ENCODE results near the gene HCK. TPM values are rescaled to one million over a fixed set of nuclear protein-coding genes. Genes with fewer than 3 reads are reported as not detected.
A peak's percentile ranks its signal among the peaks of the same experiment; 100 is the strongest.

The HCK gene
- total RNA-seq, 8 experiments from 2014 or later: 0.11 to 73.4 (median 0.56) TPM

DNA sequence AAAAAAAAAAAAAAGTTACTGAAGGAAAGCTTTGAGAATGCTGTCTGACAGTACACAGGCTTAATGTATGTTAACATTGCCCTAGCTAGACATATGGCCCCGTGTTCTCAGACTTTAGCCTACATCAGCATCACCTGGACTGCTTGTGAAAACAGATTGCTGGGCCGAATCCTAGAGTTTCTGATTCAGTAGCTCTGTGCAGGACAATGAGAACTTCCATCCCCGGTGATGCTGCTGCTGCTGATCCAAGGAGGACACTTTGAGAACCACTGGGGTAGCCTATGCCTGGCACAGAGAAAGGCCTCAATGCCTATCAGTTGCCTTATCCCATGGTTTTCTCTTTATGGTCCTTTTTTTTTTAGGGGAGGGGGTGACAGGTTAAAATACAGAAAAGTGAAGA lies 1.6 kb downstream of the HCK start:
- in situ Hi-C loops (cut with MboI; ENCODE audit: low pct_unique_long_range_greater_than_20kb in 2 of 9, low sequenced_read_pairs in 9 of 9, unreplicated experiment in 9 of 9): loop anchor here in 1 of 9 experiments (25.0 kb wide), 1 partner anchor 91 kb away; the partner anchor contains the start of genes PDRG1 and XKR7
- 56 to 100% (median 86%) methylated on average over 1 to 3 of the region's 3 CpGs; no CpG with 5 or more reads in 3 of the 10 experiments for WGBS, 10 experiments
- no peak overlapping the region for H3K4me3 ChIP-seq
- no peak for ATAC-seq (replicated peaks in 6 of 8)
- H3K4me1 ChIP-seq (replicated peaks in 1 of 2): no peaks in the 10 kb centered on the region
- H3K27ac ChIP-seq: no peak overlapping the region

DNA sequence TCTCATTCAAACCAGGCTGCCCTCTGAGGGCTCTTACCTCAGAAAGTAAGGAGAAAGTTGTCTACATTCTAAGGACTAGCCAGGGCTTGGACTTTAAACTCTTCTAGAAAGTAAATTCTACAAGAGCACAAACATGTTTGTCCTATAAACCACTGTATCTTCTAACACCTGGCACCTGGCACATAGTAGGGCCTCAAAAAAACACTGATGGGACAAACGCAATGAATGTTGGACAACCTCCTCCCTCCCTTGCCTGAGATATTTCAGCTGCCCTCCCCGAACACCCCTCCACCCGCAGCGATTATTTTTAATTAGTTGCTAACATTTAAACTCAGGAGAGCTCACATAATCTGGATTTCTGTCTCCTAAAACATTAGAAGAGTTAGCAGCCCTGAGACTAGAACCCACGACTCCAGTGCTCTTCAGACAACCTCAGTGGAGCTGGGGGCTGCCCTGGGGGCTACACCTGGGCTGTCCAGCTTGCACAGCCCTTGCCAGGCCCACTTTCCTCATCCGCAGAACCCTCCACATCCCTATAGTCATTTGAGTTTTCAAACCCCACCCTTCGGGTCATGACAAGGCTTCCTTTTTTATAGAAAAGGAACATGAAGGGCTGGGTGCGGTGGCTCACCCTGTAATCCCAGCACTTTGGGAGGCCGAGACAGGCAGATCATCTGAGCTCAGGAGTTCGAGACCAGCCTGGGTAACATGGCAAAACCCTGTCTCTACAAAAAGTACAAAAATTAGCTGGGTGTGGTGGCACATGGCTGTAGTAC lies 4.9 kb downstream of the HCK start:
- no peak for ATAC-seq (replicated peaks in 6 of 8)
- in situ Hi-C loops (cut with MboI; ENCODE audit: low pct_unique_long_range_greater_than_20kb in 2 of 9, low sequenced_read_pairs in 9 of 9, unreplicated experiment in 9 of 9): loop anchor here in 1 of 9 experiments (25.0 kb wide), 1 partner anchor 95 kb away; the partner anchor contains the start of genes PDRG1 and XKR7
- 13 to 100% (median 71%) methylated on average over 1 to 6 of the region's 10 CpGs; no CpG with 5 or more reads in 2 of the 10 experiments for WGBS, 10 experiments
- Histone ChIP-seq H3K4me1 (replicated peaks in 1 of 2) (no peaks in the 10 kb centered on the region), H3K4me3 (no peak overlapping the region), H3K27ac (no peak overlapping the region)

DNA sequence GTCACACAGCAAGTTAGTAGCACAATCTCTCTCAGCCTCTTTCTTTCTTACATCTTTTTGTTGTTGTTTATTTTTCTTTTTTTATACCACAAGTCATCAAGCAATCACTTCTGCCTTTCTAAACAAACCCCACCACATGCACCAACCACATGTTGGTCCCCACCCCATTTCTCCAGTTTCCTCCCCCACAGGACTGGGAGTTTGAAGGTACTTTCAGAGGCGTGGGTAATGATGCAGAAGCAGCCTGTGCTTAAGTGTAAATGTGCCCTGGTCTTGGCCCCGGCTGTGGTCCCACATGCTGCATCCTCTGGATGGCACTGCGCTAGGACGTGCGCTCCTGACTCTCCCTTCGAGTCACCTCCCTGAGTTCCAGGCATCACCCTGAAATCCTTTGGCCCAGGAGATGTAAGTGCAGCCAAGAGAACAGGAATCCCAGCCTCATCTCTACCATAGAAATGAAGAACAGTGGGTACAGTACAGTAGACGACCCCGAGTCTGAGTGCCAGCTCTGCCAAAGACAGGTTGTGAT lies 5.7 kb downstream of the HCK start:
- Histone ChIP-seq H3K27ac (no peak overlapping the region), H3K4me1 (replicated peaks in 1 of 2) (no peaks in the 10 kb centered on the region), H3K4me3 (no peak overlapping the region)
- in situ Hi-C loops (cut with MboI; ENCODE audit: low pct_unique_long_range_greater_than_20kb in 2 of 9, low sequenced_read_pairs in 9 of 9, unreplicated experiment in 9 of 9): loop anchor here in 1 of 9 experiments (25.0 kb wide), 1 partner anchor 95 kb away; the partner anchor contains the start of genes PDRG1 and XKR7
- 40 to 100% (median 81%) methylated on average over 1 to 7 of the region's 8 CpGs; no CpG with 5 or more reads in 6 of the 10 experiments for WGBS, 10 experiments
- ATAC-seq (replicated peaks in 6 of 8): no peak

DNA sequence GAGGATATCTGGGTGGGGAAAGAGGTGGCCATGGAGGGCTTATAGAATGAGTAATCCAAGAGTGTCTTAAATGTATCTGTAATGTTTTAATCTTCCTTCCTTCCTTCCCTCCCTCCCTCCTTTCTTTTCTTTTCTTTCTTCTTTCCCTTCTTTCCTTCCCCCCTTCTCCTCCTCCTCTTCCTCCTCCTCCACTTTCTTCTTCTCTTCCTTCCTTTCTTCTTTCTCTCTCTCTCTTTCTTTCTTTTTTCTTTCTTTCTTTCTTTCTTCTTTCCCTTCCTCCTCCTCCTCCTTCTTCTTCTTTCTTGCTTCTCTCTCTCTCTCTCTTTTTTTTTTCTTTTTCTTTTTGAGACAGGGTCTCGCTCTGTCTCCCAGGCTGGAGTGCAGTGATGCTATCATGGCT lies 7.1 kb downstream of the HCK start:
- Histone ChIP-seq H3K27ac (no peak overlapping the region), H3K4me3 (no peak overlapping the region), H3K4me1 (replicated peaks in 1 of 2) (no peaks in the 10 kb centered on the region)
- WGBS, 10 experiments: 33 to 92% (median 83%) methylated on average over 1 of the region's 1 CpG; no CpG with 5 or more reads in 4 of the 10 experiments
- in situ Hi-C loops (cut with MboI; ENCODE audit: low pct_unique_long_range_greater_than_20kb in 2 of 9, low sequenced_read_pairs in 9 of 9, unreplicated experiment in 9 of 9): loop anchor here in 1 of 9 experiments (25.0 kb wide), 1 partner anchor 97 kb away; the partner anchor contains the start of genes PDRG1 and XKR7
- no peak for ATAC-seq (replicated peaks in 6 of 8)

DNA sequence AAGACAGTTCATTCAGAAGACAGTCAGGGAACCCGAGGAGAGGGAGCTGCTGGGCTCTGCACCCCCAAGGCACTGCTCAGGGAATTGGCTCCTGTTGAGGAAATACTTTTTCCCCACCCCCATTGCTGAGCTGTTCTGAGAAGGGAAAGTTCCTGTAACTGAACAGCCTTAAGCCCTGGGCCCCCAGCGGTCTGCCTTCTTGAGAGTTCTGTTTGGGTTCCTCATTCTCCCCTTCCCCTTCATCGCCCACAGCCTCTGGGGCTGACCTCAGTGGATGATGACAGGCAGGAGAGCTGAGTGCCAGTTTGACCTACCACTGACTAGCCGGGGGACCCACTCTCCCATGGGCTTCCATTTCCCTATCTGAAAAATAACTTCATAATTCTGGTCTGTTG lies 10.7 kb downstream of the HCK start:
- Histone ChIP-seq H3K4me3 (no peak overlapping the region), H3K27ac (no peak overlapping the region), H3K4me1 (replicated peaks in 1 of 2) (no peaks in the 10 kb centered on the region)
- in situ Hi-C loops (cut with MboI; ENCODE audit: low pct_unique_long_range_greater_than_20kb in 2 of 9, low sequenced_read_pairs in 9 of 9, unreplicated experiment in 9 of 9): loop anchor here in 1 of 9 experiments (25.0 kb wide), 1 partner anchor 100 kb away; the partner anchor contains the start of genes PDRG1 and XKR7
- WGBS, 10 experiments: 60 to 80% (median 78%) methylated on average over 1 to 2 of the region's 4 CpGs; no CpG with 5 or more reads in 7 of the 10 experiments
- no peak for ATAC-seq (replicated peaks in 6 of 8)

DNA sequence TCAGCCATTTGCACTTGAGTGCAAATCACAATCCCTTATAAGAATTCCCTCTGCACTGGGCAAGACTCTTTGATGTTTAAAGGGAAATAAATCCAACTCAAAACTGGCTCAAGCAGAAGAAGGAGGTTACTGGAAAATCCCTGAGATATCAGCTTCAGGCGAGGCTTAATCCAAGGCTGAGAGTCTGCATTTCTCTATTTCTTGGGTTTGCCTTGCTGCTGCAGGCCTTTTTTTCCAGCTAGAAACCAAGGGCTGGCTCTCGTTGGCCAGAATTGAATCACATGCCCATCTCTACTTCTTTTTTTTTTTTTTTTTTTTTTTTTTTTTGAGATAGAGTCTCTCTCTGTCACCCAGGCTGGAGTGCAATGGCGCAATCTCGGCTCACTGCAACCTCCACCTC lies 11.7 kb downstream of the HCK start:
- Histone ChIP-seq H3K4me3 (no peak overlapping the region), H3K4me1 (replicated peaks in 1 of 2) (no peaks in the 10 kb centered on the region), H3K27ac (no peak overlapping the region)
- in situ Hi-C loops (cut with MboI; ENCODE audit: low pct_unique_long_range_greater_than_20kb in 2 of 9, low sequenced_read_pairs in 9 of 9, unreplicated experiment in 9 of 9): loop anchor here in 1 of 9 experiments (25.0 kb wide), 1 partner anchor 101 kb away; the partner anchor contains the start of genes PDRG1 and XKR7
- ATAC-seq (replicated peaks in 6 of 8): no peak
- 32 to 95% (median 63%) methylated on average over 1 to 3 of the region's 4 CpGs; no CpG with 5 or more reads in 1 of the 10 experiments for WGBS, 10 experiments

DNA sequence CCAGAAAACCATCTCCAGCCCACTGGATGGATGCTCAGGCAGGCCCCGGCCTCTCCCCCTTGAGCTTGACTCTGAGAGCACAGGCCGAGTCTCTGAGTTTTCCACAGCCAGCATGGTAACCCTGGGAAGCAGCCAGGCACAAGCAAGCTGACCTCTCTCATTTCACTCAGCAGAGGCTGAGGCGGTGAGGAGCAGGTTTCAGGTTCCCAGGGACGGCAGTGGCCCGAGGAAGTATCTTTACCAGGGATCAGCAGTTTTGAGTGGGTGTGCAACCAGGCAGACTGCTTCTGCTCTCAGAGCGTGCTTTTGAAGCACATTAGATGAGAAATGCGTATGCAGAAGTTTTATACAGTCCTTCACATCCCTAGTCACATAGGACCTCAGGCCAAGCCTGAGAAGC lies 12.6 kb downstream of the HCK start:
- 80 to 100% (median 83%) methylated on average over 1 to 4 of the region's 7 CpGs; no CpG with 5 or more reads in 3 of the 10 experiments for WGBS, 10 experiments

DNA sequence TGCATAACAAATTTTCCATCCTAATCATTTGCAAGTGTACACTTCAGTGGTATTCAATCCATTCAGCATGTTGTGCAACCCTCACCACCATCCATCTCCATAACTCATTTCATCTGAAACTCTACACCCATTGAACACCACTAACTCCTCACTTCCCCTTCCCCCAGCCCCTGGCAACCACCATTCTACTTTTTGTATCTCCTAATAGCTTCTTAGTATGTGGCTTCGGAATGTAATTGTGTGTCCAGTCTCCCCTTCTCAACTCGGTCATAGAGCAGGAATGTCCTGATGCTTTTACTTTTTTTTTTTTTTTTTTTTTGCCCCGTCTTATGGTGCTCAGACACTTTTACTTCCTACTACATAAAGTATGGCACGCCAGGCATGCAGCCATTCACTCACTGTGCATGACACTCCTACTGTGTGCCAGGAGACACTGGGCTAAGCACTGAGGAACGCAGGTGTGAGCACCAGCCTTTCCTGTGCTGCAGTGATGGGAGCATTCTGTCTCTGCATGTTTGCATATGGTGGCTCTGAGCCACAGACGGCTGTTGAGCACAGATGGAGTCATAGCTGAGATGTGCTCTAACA lies 15.3 kb downstream of the HCK start:
- in situ Hi-C loops (cut with MboI; ENCODE audit: low pct_unique_long_range_greater_than_20kb in 2 of 9, low sequenced_read_pairs in 9 of 9, unreplicated experiment in 9 of 9): loop anchor here in 1 of 9 experiments (25.0 kb wide), 1 partner anchor 105 kb away; the partner anchor contains the start of genes PDRG1 and XKR7
- Histone ChIP-seq H3K27ac (no peak overlapping the region), H3K4me1 (replicated peaks in 1 of 2) (no peaks in the 10 kb centered on the region), H3K4me3 (no peak overlapping the region)
- 0 to 81% (median 54%) methylated on average over 1 to 5 of the region's 6 CpGs; no CpG with 5 or more reads in 1 of the 10 experiments for WGBS, 10 experiments
- ATAC-seq (replicated peaks in 6 of 8): peak in 6 of 8 experiments; percentile 79 to 91 (median 88)

More for the DNA sequence above, 12.6 kb downstream of the HCK start:
- Histone ChIP-seq H3K27ac (no peak overlapping the region), H3K4me1 (replicated peaks in 1 of 2) (no peaks in the 10 kb centered on the region), H3K4me3 (no peak overlapping the region)
- in situ Hi-C loops (cut with MboI; ENCODE audit: low pct_unique_long_range_greater_than_20kb in 2 of 9, low sequenced_read_pairs in 9 of 9, unreplicated experiment in 9 of 9): loop anchor here in 1 of 9 experiments (25.0 kb wide), 1 partner anchor 102 kb away; the partner anchor contains the start of genes PDRG1 and XKR7
- ATAC-seq (replicated peaks in 6 of 8): no peak

DNA sequence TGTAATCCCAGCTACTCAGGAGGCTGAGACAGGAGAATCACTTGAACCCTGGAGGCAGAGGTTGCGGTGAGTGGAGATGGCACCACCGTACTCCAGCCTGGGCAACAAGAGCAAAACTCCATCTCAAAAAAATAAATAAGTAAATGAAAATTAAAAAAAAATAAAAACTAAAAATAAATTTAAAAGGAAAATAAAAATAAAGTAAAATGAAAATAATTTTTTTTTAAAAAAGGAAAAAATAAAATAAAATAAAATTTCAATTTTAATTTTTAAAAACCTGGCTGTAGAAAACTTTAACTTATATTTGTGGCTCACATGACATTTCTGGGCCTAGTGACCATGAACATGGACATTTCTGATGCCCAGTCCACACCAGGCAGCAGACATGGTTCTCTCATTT lies 16.1 kb downstream of the HCK start:
- ATAC-seq (replicated peaks in 6 of 8): no peak
- Histone ChIP-seq H3K4me1 (replicated peaks in 1 of 2) (no peaks in the 10 kb centered on the region), H3K4me3 (no peak overlapping the region), H3K27ac (no peak overlapping the region)
- 78 to 100% (median 97%) methylated on average over 2 of the region's 2 CpGs; no CpG with 5 or more reads in 3 of the 10 experiments for WGBS, 10 experiments
- in situ Hi-C loops (cut with MboI; ENCODE audit: low pct_unique_long_range_greater_than_20kb in 2 of 9, low sequenced_read_pairs in 9 of 9, unreplicated experiment in 9 of 9): loop anchor here in 1 of 9 experiments (25.0 kb wide), 1 partner anchor 106 kb away; the partner anchor contains the start of genes PDRG1 and XKR7

DNA sequence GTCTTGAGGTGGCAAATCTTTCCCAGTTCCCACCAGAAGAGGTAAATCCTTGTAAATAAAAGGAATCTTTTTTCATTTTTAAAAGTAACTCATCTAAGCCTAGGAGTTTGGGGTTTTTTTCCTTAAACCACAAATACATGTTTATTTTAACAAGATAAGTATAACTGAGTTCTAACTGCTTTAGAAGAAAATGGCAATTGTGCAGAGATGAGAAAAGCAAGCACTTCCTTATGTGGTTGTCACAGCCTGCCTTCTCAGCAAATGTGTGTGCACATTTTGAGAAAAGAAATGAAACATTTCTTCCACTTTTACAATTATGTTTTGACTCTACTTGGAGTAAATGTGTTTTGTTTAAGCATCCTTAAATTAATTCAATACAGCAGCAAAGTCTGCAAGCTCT lies 17.7 kb downstream of the HCK start:
- no peak for ATAC-seq (replicated peaks in 6 of 8)

DNA sequence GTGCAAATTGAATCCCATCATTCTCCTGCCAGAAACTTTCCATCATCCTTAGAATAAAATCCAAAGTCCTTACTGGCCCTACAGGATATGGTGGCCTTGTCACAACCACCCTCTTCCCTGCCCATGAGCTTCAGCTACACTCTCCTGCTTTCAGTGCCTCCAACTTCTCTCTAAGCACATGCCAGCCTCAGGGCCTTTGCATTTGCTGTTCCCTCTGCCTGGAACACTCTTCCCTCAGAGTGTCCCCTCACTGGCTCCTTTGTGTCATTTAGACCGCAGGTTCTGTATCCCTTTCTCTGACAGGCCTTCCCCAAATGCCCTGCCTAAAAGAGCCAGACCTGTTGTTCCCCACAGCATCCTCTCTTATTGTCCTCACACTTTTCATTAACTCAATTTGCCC lies 18.2 kb downstream of the HCK start:
- no peak for ATAC-seq (replicated peaks in 6 of 8)
- 38 to 100% (median 88%) methylated on average over 1 of the region's 1 CpG; no CpG with 5 or more reads in 3 of the 10 experiments for WGBS, 10 experiments
- Histone ChIP-seq H3K4me1 (replicated peaks in 1 of 2) (no peaks in the 10 kb centered on the region), H3K4me3 (no peak overlapping the region), H3K27ac (no peak overlapping the region)
- in situ Hi-C loops (cut with MboI; ENCODE audit: low pct_unique_long_range_greater_than_20kb in 2 of 9, low sequenced_read_pairs in 9 of 9, unreplicated experiment in 9 of 9): loop anchor here in 1 of 9 experiments (25.0 kb wide), 1 partner anchor 108 kb away; the partner anchor contains the start of genes PDRG1 and XKR7

More for the DNA sequence above, 17.7 kb downstream of the HCK start:
- no peak overlapping the region for H3K4me3 ChIP-seq
- in situ Hi-C loops (cut with MboI; ENCODE audit: low pct_unique_long_range_greater_than_20kb in 2 of 9, low sequenced_read_pairs in 9 of 9, unreplicated experiment in 9 of 9): loop anchor here in 1 of 9 experiments (25.0 kb wide), 1 partner anchor 107 kb away; the partner anchor contains the start of genes PDRG1 and XKR7
- H3K4me1 ChIP-seq (replicated peaks in 1 of 2): no peaks in the 10 kb centered on the region
- no peak overlapping the region for H3K27ac ChIP-seq

DNA sequence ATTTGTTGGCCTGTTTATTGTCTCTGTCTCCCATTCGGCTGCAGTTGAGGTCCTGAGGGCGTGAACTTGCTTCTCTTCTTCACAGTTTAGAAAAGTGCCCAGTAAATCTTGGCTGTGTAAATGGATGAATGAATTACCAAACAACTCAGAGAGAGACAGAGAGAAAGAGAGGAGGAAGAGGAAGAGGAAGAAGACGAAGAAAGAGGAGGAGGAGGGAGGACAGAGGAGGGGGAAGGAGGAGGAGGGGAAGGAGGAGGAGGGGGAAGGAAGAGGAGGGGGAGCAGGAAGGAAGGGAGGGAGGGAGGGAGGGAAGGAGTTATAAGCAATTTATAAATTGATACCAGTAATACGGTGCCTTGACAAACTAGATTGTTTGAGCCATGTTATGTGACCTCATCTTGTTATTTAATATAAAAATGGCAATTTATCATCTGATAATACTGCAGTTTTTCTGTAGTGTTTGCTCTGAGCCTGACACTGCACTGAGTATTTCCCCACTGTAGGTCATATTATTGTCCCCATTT lies 18.7 kb downstream of the HCK start:
- in situ Hi-C loops (cut with MboI; ENCODE audit: low pct_unique_long_range_greater_than_20kb in 2 of 9, low sequenced_read_pairs in 9 of 9, unreplicated experiment in 9 of 9): loop anchor here in 1 of 9 experiments (25.0 kb wide), 1 partner anchor 108 kb away; the partner anchor contains the start of genes PDRG1 and XKR7
- ATAC-seq (replicated peaks in 6 of 8): no peak
- no peaks in the 10 kb centered on the region for H3K4me1 ChIP-seq (replicated peaks in 1 of 2)
- no peak overlapping the region for H3K27ac ChIP-seq
- 17 to 80% (median 54%) methylated on average over 1 to 2 of the region's 4 CpGs; no CpG with 5 or more reads in 2 of the 10 experiments for WGBS, 10 experiments
- no peak overlapping the region for H3K4me3 ChIP-seq

All from motor neuron (in vitro differentiated cells).